Measurements from ENCODE around the gene CHD9NB.

The CHD9NB gene

GRCh38 chr16:53058882-53059281 lies 6.2 kb upstream of the CHD9NB start:
- Histone ChIP-seq H2BK5ac (ENCODE audit: low read length) (no peak overlapping the region), H2AK5ac (ENCODE audit: low read length) (no peak overlapping the region), H3K4me3 (ENCODE audit: low read length) (no peak overlapping the region), H3K4me1 (ENCODE audit: control insufficient read depth, low read depth, low read length) (peaks cover 2% of the 10 kb centered on the region), H3K79me2 (ENCODE audit: control insufficient read depth, insufficient read depth, low read length) (peaks cover 5% of the 10 kb centered on the region), H4K8ac (ENCODE audit: low read depth, low read length) (no peak overlapping the region), H3K56ac (ENCODE audit: low read length) (no peak overlapping the region), H3K18ac (ENCODE audit: low read length) (no peak overlapping the region), H3K27ac (ENCODE audit: low read depth, low read length) (no peak overlapping the region), H3K4me2 (ENCODE audit: low read length) (no peak overlapping the region), H3K79me1 (ENCODE audit: low read length) (peaks cover 8% of the 10 kb centered on the region), H3K23ac (ENCODE audit: low read length) (no peak overlapping the region), H3K4ac (ENCODE audit: low read depth, low read length) (no peak overlapping the region), H2BK120ac (ENCODE audit: low read depth, low read length) (no peak overlapping the region), H3K36me3 (ENCODE audit: control insufficient read depth, insufficient read depth, low read length) (no peaks in the 10 kb centered on the region), H2BK15ac (replicated peaks; ENCODE audit: low read depth) (no peak overlapping the region), H3K27me3 (ENCODE audit: insufficient read depth, low read length, poor library complexity) (no peaks in the 10 kb centered on the region), H4K5ac (ENCODE audit: low read length) (no peak overlapping the region), H3K9ac (ENCODE audit: low read length) (no peak overlapping the region)
- no CpG with 5 or more reads among the region's 5 CpGs for WGBS (ENCODE audit: extremely low coverage, insufficient coverage, low lambda C conversion rate)
- no peak for DNase-seq

- no peaks in the 10 kb centered on the region for H3K36me3 ChIP-seq (ENCODE audit: control insufficient read depth, insufficient read depth, low read length)
- no peak overlapping the region for H3K56ac ChIP-seq (ENCODE audit: low read length)
- no peak overlapping the region for H3K9ac ChIP-seq (ENCODE audit: low read length)
- no peak overlapping the region for H2AK5ac ChIP-seq (ENCODE audit: low read length)
- H3K4me2 ChIP-seq (ENCODE audit: low read length), result no peak overlapping the region
- no peak overlapping the region for H3K18ac ChIP-seq (ENCODE audit: low read length)
- peaks cover 2% of the 10 kb centered on the region for H3K4me1 ChIP-seq (ENCODE audit: control insufficient read depth, low read depth, low read length)
- DNase-seq, result no peak
- peaks cover 5% of the 10 kb centered on the region for H3K79me2 ChIP-seq (ENCODE audit: control insufficient read depth, insufficient read depth, low read length)
- H3K79me1 ChIP-seq (ENCODE audit: low read length), result peaks cover 8% of the 10 kb centered on the region
- H3K4ac ChIP-seq (ENCODE audit: low read depth, low read length), result no peak overlapping the region
- H3K27ac ChIP-seq (ENCODE audit: low read depth, low read length), result no peak overlapping the region
- H4K8ac ChIP-seq (ENCODE audit: low read depth, low read length), result no peak overlapping the region
- no peaks in the 10 kb centered on the region for H3K27me3 ChIP-seq (ENCODE audit: insufficient read depth, low read length, poor library complexity)
- no CpG with 5 or more reads among the region's 5 CpGs for WGBS (ENCODE audit: extremely low coverage, insufficient coverage, low lambda C conversion rate)
- no peak overlapping the region for H2BK5ac ChIP-seq (ENCODE audit: low read length)
- no peak overlapping the region for H3K23ac ChIP-seq (ENCODE audit: low read length)
- no peak overlapping the region for H3K4me3 ChIP-seq (ENCODE audit: low read length)
- no peak overlapping the region for H4K5ac ChIP-seq (ENCODE audit: low read length)
- no peak overlapping the region for H2BK15ac ChIP-seq (replicated peaks; ENCODE audit: low read depth)
- no peak overlapping the region for H2BK120ac ChIP-seq (ENCODE audit: low read depth, low read length)
These were observed 5.7 kb upstream of the CHD9NB start for GRCh38 chr16:53058441-53058840.

GRCh38 chr16:53057658-53058057 lies 5.0 kb upstream of the CHD9NB start:
- DNase-seq, result no peak
- H3K18ac ChIP-seq (ENCODE audit: low read length), result no peak overlapping the region
- no peaks in the 10 kb centered on the region for H3K36me3 ChIP-seq (ENCODE audit: control insufficient read depth, insufficient read depth, low read length)
- no peak overlapping the region for H2BK15ac ChIP-seq (replicated peaks; ENCODE audit: low read depth)
- no peak overlapping the region for H2AK5ac ChIP-seq (ENCODE audit: low read length)
- no CpG with 5 or more reads among the region's 8 CpGs for WGBS (ENCODE audit: extremely low coverage, insufficient coverage, low lambda C conversion rate)
- H3K23ac ChIP-seq (ENCODE audit: low read length), result no peak overlapping the region
- no peak overlapping the region for H2BK120ac ChIP-seq (ENCODE audit: low read depth, low read length)
- H3K79me1 ChIP-seq (ENCODE audit: low read length), result peaks cover 8% of the 10 kb centered on the region
- no peak overlapping the region for H3K4me3 ChIP-seq (ENCODE audit: low read length)
- no peaks in the 10 kb centered on the region for H3K27me3 ChIP-seq (ENCODE audit: insufficient read depth, low read length, poor library complexity)
- H3K4me1 ChIP-seq (ENCODE audit: control insufficient read depth, low read depth, low read length), result peaks cover 2% of the 10 kb centered on the region
- H2BK5ac ChIP-seq (ENCODE audit: low read length), result no peak overlapping the region
- no peak overlapping the region for H4K8ac ChIP-seq (ENCODE audit: low read depth, low read length)
- no peak overlapping the region for H3K4me2 ChIP-seq (ENCODE audit: low read length)
- no peak overlapping the region for H3K56ac ChIP-seq (ENCODE audit: low read length)
- peaks cover 5% of the 10 kb centered on the region for H3K79me2 ChIP-seq (ENCODE audit: control insufficient read depth, insufficient read depth, low read length)
- H3K9ac ChIP-seq (ENCODE audit: low read length), result no peak overlapping the region
- H4K5ac ChIP-seq (ENCODE audit: low read length), result no peak overlapping the region
- no peak overlapping the region for H3K4ac ChIP-seq (ENCODE audit: low read depth, low read length)
- H3K27ac ChIP-seq (ENCODE audit: low read depth, low read length), result no peak overlapping the region

GRCh38 chr16:53056392-53056881 lies 3.7 kb upstream of the CHD9NB start:
- Histone ChIP-seq H2BK120ac (ENCODE audit: low read depth, low read length) (peak overlapping the region; percentile 30), H3K56ac (ENCODE audit: low read length) (no peak overlapping the region), H3K27me3 (ENCODE audit: insufficient read depth, low read length, poor library complexity) (no peaks in the 10 kb centered on the region), H3K4me3 (ENCODE audit: low read length) (no peak overlapping the region), H2BK15ac (replicated peaks; ENCODE audit: low read depth) (peak overlapping the region; percentile 76), H3K79me1 (ENCODE audit: low read length) (peaks cover 7% of the 10 kb centered on the region), H2AK5ac (ENCODE audit: low read length) (no peak overlapping the region), H3K9ac (ENCODE audit: low read length) (no peak overlapping the region), H2BK5ac (ENCODE audit: low read length) (no peak overlapping the region), H3K4me2 (ENCODE audit: low read length) (no peak overlapping the region), H3K4me1 (ENCODE audit: control insufficient read depth, low read depth, low read length) (peaks cover 2% of the 10 kb centered on the region), H3K79me2 (ENCODE audit: control insufficient read depth, insufficient read depth, low read length) (peaks cover 5% of the 10 kb centered on the region), H4K8ac (ENCODE audit: low read depth, low read length) (no peak overlapping the region), H3K18ac (ENCODE audit: low read length) (peak overlapping the region; percentile 32), H3K36me3 (ENCODE audit: control insufficient read depth, insufficient read depth, low read length) (no peaks in the 10 kb centered on the region), H3K27ac (ENCODE audit: low read depth, low read length) (no peak overlapping the region), H3K4ac (ENCODE audit: low read depth, low read length) (peak overlapping the region; percentile 49), H3K23ac (ENCODE audit: low read length) (no peak overlapping the region), H4K5ac (ENCODE audit: low read length) (no peak overlapping the region)
- no CpG with 5 or more reads among the region's 8 CpGs for WGBS (ENCODE audit: extremely low coverage, insufficient coverage, low lambda C conversion rate)
- DNase-seq, result no peak

GRCh38 chr16:53055541-53056391 lies 3.1 kb upstream of the CHD9NB start:
- Histone ChIP-seq H2AK5ac (ENCODE audit: low read length) (no peak overlapping the region), H3K4me1 (ENCODE audit: control insufficient read depth, low read depth, low read length) (peaks cover 2% of the 10 kb centered on the region), H3K27ac (ENCODE audit: low read depth, low read length) (peak overlapping the region; percentile 90), H3K56ac (ENCODE audit: low read length) (peak overlapping the region; percentile 90), H3K4me2 (ENCODE audit: low read length) (peak overlapping the region; percentile 83), H2BK15ac (replicated peaks; ENCODE audit: low read depth) (peak overlapping the region; percentile 76), H3K4ac (ENCODE audit: low read depth, low read length) (peak overlapping the region; percentile 49), H4K5ac (ENCODE audit: low read length) (no peak overlapping the region), H3K36me3 (ENCODE audit: control insufficient read depth, insufficient read depth, low read length) (no peaks in the 10 kb centered on the region), H3K4me3 (ENCODE audit: low read length) (no peak overlapping the region), H2BK120ac (ENCODE audit: low read depth, low read length) (peak overlapping the region; percentile 30), H3K27me3 (ENCODE audit: insufficient read depth, low read length, poor library complexity) (no peaks in the 10 kb centered on the region), H2BK5ac (ENCODE audit: low read length) (peak overlapping the region; percentile 57), H3K9ac (ENCODE audit: low read length) (peak overlapping the region; percentile 87), H3K79me2 (ENCODE audit: control insufficient read depth, insufficient read depth, low read length) (peaks cover 5% of the 10 kb centered on the region), H3K18ac (ENCODE audit: low read length) (peak overlapping the region; percentile 91), H3K79me1 (ENCODE audit: low read length) (peaks cover 7% of the 10 kb centered on the region), H4K8ac (ENCODE audit: low read depth, low read length) (no peak overlapping the region), H3K23ac (ENCODE audit: low read length) (no peak overlapping the region)
- peak; percentile 95 for DNase-seq
- WGBS (ENCODE audit: extremely low coverage, insufficient coverage, low lambda C conversion rate), result no CpG with 5 or more reads among the region's 10 CpGs

Data from mesendoderm (in vitro differentiated cells).